SK-N-MC (cell line): ENCODE data around the gene FAM168A.

Experiments used
- EZH2 ChIP-seq: fragments of 200-600 bp; sonication (generic); IDR thresholded peaks from one replicate; pipeline ENCODE4 v1.6.1; 2017; ENCODE audit warnings: antibody characterized with exemption
- POLR2AphosphoS5 ChIP-seq: IDR thresholded peaks from 2 replicates; pipeline ENCODE4 v1.6.1; 2012; ENCODE audit warnings: mild to moderate bottlenecking, low read depth, low read length, borderline replicate concordance

- TF ChIP-seq POLR2AphosphoS5: no peak
- no peak for TF ChIP-seq EZH2
Measured at GRCh38 chr11:73389916-73390315, 208.0 kb downstream of the FAM168A start.
